Lung (tissue), 12 donors: ENCODE data around the gene ACSF2. TPM values are rescaled to one million over a fixed set of nuclear protein-coding genes. Genes with fewer than 3 reads are reported as not detected.

Source experiments
- ATAC-seq: fragments of 200-7000 bp; cut with Tn5 transposase; one replicate; pipeline ENCODE4 v1.9.1; 2020; ENCODE audit warnings: moderate number of reproducible peaks; ENCODE audit not compliant: insufficient read depth, low FRiP score
- DNase-seq, 3 donors: peaks; one replicate each; pipeline ENCODE4 v3.0.0-alpha.2; 2013 to 2017
- H3K27ac ChIP-seq, 2 donors: one replicate each; pipeline ENCODE4 v1.5.1; 2013; ENCODE audit warnings: mild to moderate bottlenecking in 2 of 2, moderate library complexity in 2 of 2, control low read depth in 1 of 2, inconsistent platforms in 1 of 2, low read depth in 1 of 2, low read length in 1 of 2
- H3K27me3 ChIP-seq, 3 donors: one replicate each; pipeline ENCODE4 v1.5.1; 2013; ENCODE audit warnings: low read length in 2 of 3; ENCODE audit not compliant: control insufficient read depth in 3 of 3, insufficient read depth in 3 of 3
- H3K36me3 ChIP-seq, 4 donors: one replicate each; pipeline ENCODE4 v1.5.1; 2013; ENCODE audit warnings: low read length in 4 of 4, mild to moderate bottlenecking in 1 of 4, moderate library complexity in 1 of 4; ENCODE audit not compliant: control insufficient read depth in 4 of 4, insufficient read depth in 4 of 4
- H3K4me1 ChIP-seq, 5 donors: one replicate each; pipeline ENCODE4 v1.5.1; 2013; ENCODE audit warnings: low read length in 5 of 5, mild to moderate bottlenecking in 2 of 5, moderate library complexity in 1 of 5; ENCODE audit not compliant: control insufficient read depth in 5 of 5, insufficient read depth in 5 of 5
- H3K4me3 ChIP-seq: one replicate; pipeline ENCODE4 v1.5.1; 2013; ENCODE audit warnings: mild to moderate bottlenecking, control low read depth, moderate library complexity
- H3K9ac ChIP-seq, 2 donors: one replicate each; pipeline ENCODE4 v1.5.1; 2013; ENCODE audit warnings: low read length in 2 of 2, control low read depth in 1 of 2; ENCODE audit not compliant: insufficient read depth in 1 of 2
- H3K9me3 ChIP-seq, 4 donors: one replicate each; pipeline ENCODE4 v1.5.1; 2013; ENCODE audit warnings: low read length in 3 of 4, mild to moderate bottlenecking in 1 of 4, moderate library complexity in 1 of 4; ENCODE audit not compliant: control insufficient read depth in 4 of 4, insufficient read depth in 3 of 4
- CTCF ChIP-seq: IDR thresholded peaks from 2 replicates; pipeline ENCODE4 v1.5.1; 2012; ENCODE audit warnings: mild to moderate bottlenecking; ENCODE audit errors: control extremely low read depth, extremely low read depth
- WGBS, 2 donors: extraction: QIAGEN DNeasy Blood & Tissue Kit; methylation state at CpG; one replicate each; pipeline ENCODE4 v1.1.7; 2013; 5-methylcytosine and 5-hydroxymethylcytosine counted together
- polyA plus RNA-seq, 2 donors: library from polyadenylated mRNA; stranded (reverse); fragments of 200-250 nt; gene quantifications; one replicate each; pipeline ENCODE4 v1.2.1, GENCODE V29; 2013
- total RNA-seq, 2 donors: library from RNA; depleted of rRNA in 1 of 2; stranded (reverse); fragments of >200 nt in 1 of 2; gene quantifications; one replicate each; pipeline ENCODE4 v1.2.1, GENCODE V29; 2014 to 2021
- donor health status: control.
- donor health status: control.
- donor health status: Bipolar disorder and iron deficiency.
- donor health status: healthy.
- donor health status: DM: yes; HTN: yes; CAD: no.

Gene ACSF2
- total and polyA plus RNA-seq, 4 donors = 23.5 to 79.2 (median 70.9) TPM

DNA sequence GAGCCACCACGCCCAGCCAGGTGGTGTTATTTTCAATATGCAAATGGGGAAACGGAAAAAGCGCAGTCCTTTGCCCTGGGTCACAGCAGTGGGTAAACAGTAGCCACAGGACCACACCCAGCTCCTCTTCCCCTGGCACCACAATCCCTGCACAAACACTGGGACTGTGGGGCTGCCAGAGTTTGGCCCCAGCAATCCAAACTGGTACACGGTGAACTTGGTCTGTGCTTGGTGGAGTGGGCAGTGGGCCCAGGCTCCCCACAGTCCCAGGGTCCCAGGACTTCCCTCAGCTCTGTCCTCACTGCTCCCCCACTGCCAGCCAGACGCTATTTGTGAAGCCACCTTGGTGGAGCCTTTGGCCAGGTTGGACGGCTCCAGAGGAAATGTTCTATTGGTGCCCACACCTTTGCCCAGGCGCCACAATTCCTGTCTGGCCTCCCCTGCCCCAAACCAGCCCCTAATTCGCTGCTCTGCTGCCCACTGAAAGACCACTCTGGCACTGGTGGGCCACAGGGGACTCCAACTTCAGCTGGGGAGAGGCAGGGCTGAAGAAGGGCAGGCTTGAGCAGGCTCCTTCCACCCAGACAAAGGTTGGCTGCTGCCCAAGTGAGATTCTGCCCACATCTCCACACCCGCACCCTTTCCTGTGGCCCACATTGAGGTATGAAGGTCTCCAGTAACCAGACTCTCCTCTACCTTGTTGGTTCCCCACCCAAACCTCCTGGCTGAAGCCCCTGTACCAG is 40.5 kb downstream of the ACSF2 start:
- Histone ChIP-seq H3K4me1 (peaks cover 0 to 17% (median 3%) of the 10 kb centered on the region in 5 donors), H3K4me3 (no peak overlapping the region), H3K27ac (no peak overlapping the region), H3K27me3 (peaks cover 0 to 24% (median 0%) of the 10 kb centered on the region in 3 donors), H3K9me3 (peaks cover 0 to 2% (median 0%) of the 10 kb centered on the region in 4 donors), H3K36me3 (peaks cover 0 to 13% (median 8%) of the 10 kb centered on the region in 4 donors), H3K9ac (no peak overlapping the region)
- no peak for ATAC-seq
- WGBS, 2 donors = 76 to 80% methylated on average over 9 of the region's 9 CpGs
- no peak for TF ChIP-seq CTCF
- DNase-seq = no peak

GRCh38 chr17:50467114-50467854 is 41.3 kb downstream of the ACSF2 start:
- no peak overlapping the region for H3K4me3 ChIP-seq

DNA sequence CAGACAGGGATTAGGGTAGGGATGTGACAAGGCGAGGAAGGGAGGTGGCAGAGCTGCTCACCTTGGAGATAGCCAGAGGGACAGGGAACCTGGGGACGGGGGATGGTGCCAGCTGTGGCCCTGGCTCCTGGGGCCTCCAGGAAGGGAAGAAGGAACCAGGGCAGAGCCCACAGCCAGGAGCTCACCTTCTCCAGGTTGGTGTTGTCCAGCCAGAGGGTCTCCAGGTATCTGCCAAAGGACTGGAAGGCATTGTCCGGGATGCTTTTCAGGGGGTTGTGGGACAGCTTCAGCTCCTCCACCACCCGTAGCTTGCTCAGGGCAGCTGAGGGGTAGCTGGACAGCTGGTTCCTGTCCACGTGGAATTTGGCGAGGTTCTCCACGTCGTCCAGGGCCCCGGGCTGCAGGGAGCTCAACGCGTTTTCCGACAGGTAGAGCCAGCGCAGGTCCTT is 41.9 kb downstream of the ACSF2 start:
- TF ChIP-seq CTCF = no peak
- peaks cover 0 to 12% (median 2%) of the 10 kb centered on the region in 4 donors for H3K36me3 ChIP-seq
- 70 to 81% methylated on average over 13 of the region's 13 CpGs for WGBS, 2 donors
- no peak overlapping the region for H3K4me3 ChIP-seq
- no peak for DNase-seq
- peaks cover 0 to 2% (median 0%) of the 10 kb centered on the region in 4 donors for H3K9me3 ChIP-seq
- peaks cover 0 to 24% (median 0%) of the 10 kb centered on the region in 3 donors for H3K27me3 ChIP-seq
- no peak overlapping the region for H3K27ac ChIP-seq
- H3K4me1 ChIP-seq = peaks cover 0 to 17% (median 3%) of the 10 kb centered on the region in 5 donors
- no peak overlapping the region for H3K9ac ChIP-seq
- no peak for ATAC-seq

More at GRCh38 chr17:50467114-50467854, 41.3 kb downstream of the ACSF2 start:
- H3K27ac ChIP-seq = no peak overlapping the region
- no peak overlapping the region for H3K9ac ChIP-seq
- DNase-seq (no peak), ATAC-seq (no peak)
- 89 to 92% methylated on average over 7 of the region's 7 CpGs for WGBS, 2 donors
- no peak for TF ChIP-seq CTCF
- H3K36me3 ChIP-seq = peaks cover 0 to 13% (median 5%) of the 10 kb centered on the region in 4 donors
- H3K9me3 ChIP-seq = peaks cover 0 to 2% (median 0%) of the 10 kb centered on the region in 4 donors
- H3K27me3 ChIP-seq = peaks cover 0 to 24% (median 0%) of the 10 kb centered on the region in 3 donors
- peaks cover 0 to 17% (median 3%) of the 10 kb centered on the region in 5 donors for H3K4me1 ChIP-seq
